ENCODE results near the gene CD82. TPM values are rescaled to one million over a fixed set of nuclear protein-coding genes. Genes with fewer than 3 reads are reported as not detected.

CD82 gene
- polyA plus RNA-seq, 3 donors, result 40.8 to 89.0 (median 43.0) TPM

DNA sequence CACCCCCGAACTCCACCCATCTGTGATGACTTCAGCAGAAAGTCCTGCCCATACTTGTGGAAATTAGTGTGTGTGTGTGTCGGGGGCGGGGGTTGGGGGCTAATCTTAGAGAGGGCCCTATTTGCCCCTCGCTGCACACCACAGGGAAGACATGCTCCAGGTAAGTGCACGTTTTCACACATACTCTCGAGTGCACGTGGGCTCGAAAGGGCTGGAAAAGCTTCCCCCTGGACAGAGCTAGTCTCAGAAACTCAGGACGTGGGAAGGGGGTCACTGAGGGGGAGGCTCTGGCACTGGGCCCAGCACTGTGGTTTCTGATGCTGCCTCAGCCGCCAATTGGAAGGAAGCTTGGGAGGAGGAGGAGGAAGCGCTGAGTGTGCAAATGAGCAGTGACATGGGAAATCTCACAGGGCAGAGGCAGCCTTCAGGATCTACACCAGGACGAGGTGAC, 40.7 kb upstream of the CD82 start:
- Histone ChIP-seq H3K36me3 (replicated peaks in 1 of 2; ENCODE audit: control insufficient read depth in 1 of 2, insufficient read depth in 2 of 2, low read length in 2 of 2) (no peaks in the 10 kb centered on the region), H2AFZ (ENCODE audit: insufficient read depth, low read depth, low read length, poor library complexity, severe bottlenecking) (no peak overlapping the region), H3K9me3 (replicated peaks in 1 of 2; ENCODE audit: control insufficient read depth in 1 of 2, insufficient read depth in 1 of 2, low read length in 2 of 2) (no peaks in the 10 kb centered on the region), H3K4me3 (replicated peaks in 1 of 3; ENCODE audit: low read depth in 2 of 3, low read length in 3 of 3) (no peak overlapping the region), H3K27me3 (ENCODE audit: control insufficient read depth in 2 of 2, insufficient read depth in 2 of 2, low read length in 2 of 2) (peaks cover 0 to 4% of the 10 kb centered on the region in 2 donors), H3K4me2 (replicated peaks; ENCODE audit: extremely low read depth, low read length, poor library complexity, severe bottlenecking) (no peak overlapping the region), H3K27ac (ENCODE audit: low read depth in 1 of 2, low read length in 2 of 2) (no peak overlapping the region), H3K4me1 (ENCODE audit: control insufficient read depth in 1 of 2, insufficient read depth in 2 of 2, low read length in 2 of 2) (peaks cover under 1 to 3% of the 10 kb centered on the region in 2 donors), H3K79me2 (ENCODE audit: insufficient read depth, low read length) (no peaks in the 10 kb centered on the region), H3K9ac (ENCODE audit: insufficient read depth, low read length, poor library complexity, severe bottlenecking) (no peak overlapping the region), H4K20me1 (ENCODE audit: insufficient read depth, low read length) (no peaks in the 10 kb centered on the region)
- intact Hi-C loops (cut with micrococcal nuclease), result no loop called here
- H3K4me3 Mint-ChIP-seq, result no peak overlapping the region
- H3K27ac Mint-ChIP-seq, result no peak overlapping the region
- TF ChIP-seq CTCF (IDR thresholded peaks at IDR 0.05), result no peak
- no peaks in the 10 kb centered on the region for H3K36me3 Mint-ChIP-seq
- H3K4me1 Mint-ChIP-seq, result peaks cover 6% of the 10 kb centered on the region
- 27% methylated on average over 10 of the region's 12 CpGs for WGBS (ENCODE audit: insufficient coverage)
- DNase-seq, result no peak
- peaks cover 0 to 4% (median 0%) of the 10 kb centered on the region in 7 donors for H3K9me3 Mint-ChIP-seq
- peaks cover 13 to 37% (median 13%) of the 10 kb centered on the region in 3 donors for H3K27me3 Mint-ChIP-seq (ENCODE audit: low read depth in 3 of 3)

DNA sequence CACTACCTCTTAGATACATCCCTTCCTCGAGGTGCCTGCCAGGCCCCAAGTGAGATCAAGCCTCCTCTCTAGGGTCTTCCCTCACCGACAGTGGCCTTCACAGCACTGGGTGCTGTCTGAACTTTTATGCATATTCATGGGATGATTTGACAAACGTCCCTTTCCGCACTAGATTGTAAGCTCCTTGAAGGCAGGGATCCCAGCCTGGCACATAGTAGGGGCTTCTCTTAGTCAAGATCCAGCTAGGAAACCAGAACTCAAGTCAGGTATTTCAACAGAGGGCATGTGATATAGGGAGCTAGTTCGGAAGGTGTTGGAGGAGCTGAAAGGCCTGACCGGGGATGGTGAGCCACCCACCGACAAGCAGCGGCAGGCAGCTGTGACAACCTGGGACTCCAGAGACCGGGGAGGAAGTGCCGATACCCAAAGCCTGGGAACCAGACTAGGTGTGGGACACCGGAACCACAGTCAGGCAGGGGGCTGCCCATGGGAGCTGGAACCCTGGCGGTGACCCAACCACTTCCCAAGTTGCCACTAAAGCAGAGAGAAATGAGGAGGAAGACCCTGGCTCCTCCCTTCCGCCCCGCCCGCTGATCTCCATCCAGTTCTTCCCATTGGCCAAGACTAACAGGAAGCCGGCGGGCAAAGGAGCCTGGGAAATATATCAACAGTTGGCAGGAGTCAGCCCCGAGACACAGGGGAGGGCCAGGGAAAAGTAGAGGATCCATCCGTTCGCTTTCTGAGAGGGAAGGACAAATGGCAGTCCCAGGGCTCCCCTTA, 39.8 kb upstream of the CD82 start:
- no peak overlapping the region for H3K4me3 ChIP-seq (replicated peaks in 1 of 3; ENCODE audit: low read depth in 2 of 3, low read length in 3 of 3)
- Mint-ChIP-seq H3K27me3 (ENCODE audit: low read depth in 3 of 3) (peaks cover 10 to 28% (median 14%) of the 10 kb centered on the region in 3 donors), H3K27ac (no peak overlapping the region), H3K4me1 (peaks cover 14% of the 10 kb centered on the region), H3K36me3 (no peaks in the 10 kb centered on the region), H3K9me3 (peaks cover 0 to 4% (median 0%) of the 10 kb centered on the region in 7 donors), H3K4me3 (no peak overlapping the region)
- TF ChIP-seq CTCF (IDR thresholded peaks at IDR 0.05), result no peak
- peaks cover 10 to 11% of the 10 kb centered on the region in 2 donors for H3K4me1 ChIP-seq (ENCODE audit: control insufficient read depth in 1 of 2, insufficient read depth in 2 of 2, low read length in 2 of 2)
- H3K9me3 ChIP-seq (replicated peaks in 1 of 2; ENCODE audit: control insufficient read depth in 1 of 2, insufficient read depth in 1 of 2, low read length in 2 of 2), result no peaks in the 10 kb centered on the region
- no peaks in the 10 kb centered on the region for H4K20me1 ChIP-seq (ENCODE audit: insufficient read depth, low read length)
- no peak overlapping the region for H3K4me2 ChIP-seq (replicated peaks; ENCODE audit: extremely low read depth, low read length, poor library complexity, severe bottlenecking)
- peaks cover 0 to 2% of the 10 kb centered on the region in 2 donors for H3K27me3 ChIP-seq (ENCODE audit: control insufficient read depth in 2 of 2, insufficient read depth in 2 of 2, low read length in 2 of 2)
- no peak overlapping the region for H3K27ac ChIP-seq (ENCODE audit: low read depth in 1 of 2, low read length in 2 of 2)
- no peak overlapping the region for H2AFZ ChIP-seq (ENCODE audit: insufficient read depth, low read depth, low read length, poor library complexity, severe bottlenecking)
- WGBS (ENCODE audit: insufficient coverage), result 96% methylated on average over 19 of the region's 20 CpGs
- intact Hi-C loops (cut with micrococcal nuclease), result no loop called here
- H3K79me2 ChIP-seq (ENCODE audit: insufficient read depth, low read length), result no peaks in the 10 kb centered on the region
- DNase-seq, result no peak
- H3K36me3 ChIP-seq (replicated peaks in 1 of 2; ENCODE audit: control insufficient read depth in 1 of 2, insufficient read depth in 2 of 2, low read length in 2 of 2), result no peaks in the 10 kb centered on the region
- H3K9ac ChIP-seq (ENCODE audit: insufficient read depth, low read length, poor library complexity, severe bottlenecking), result no peak overlapping the region

Measured in CD14-positive monocyte (primary cell).